KMS-11 (cell line): ENCODE measurements around the gene MAPK8IP1.
"Not testable (repeated sequence)": the region's sequence is repeated elsewhere in the genome, so short reads cannot be mapped to it uniquely, and the experiment has no call there.

Experiments
- H2AFZ ChIP-seq: fragments of 200-600 bp; sonication (generic); 2 replicates; pipeline ENCODE4 v1.6.1; 2016; ENCODE audit warnings: antibody characterized with exemption, mixed run types, low read depth
- H3K27ac ChIP-seq: fragments of 200-600 bp; sonication (generic); 2 replicates; pipeline ENCODE4 v1.6.1; 2016; ENCODE audit warnings: mild to moderate bottlenecking, mixed run types
- H3K27me3 ChIP-seq: fragments of 200-600 bp; sonication (generic); 2 replicates; pipeline ENCODE4 v1.6.1; 2017; ENCODE audit warnings: mild to moderate bottlenecking, low read depth, mixed run types, moderate library complexity; ENCODE audit not compliant: insufficient read depth
- H3K36me3 ChIP-seq: fragments of 200-600 bp; sonication (generic); 2 replicates; pipeline ENCODE4 v1.6.1; 2017; ENCODE audit warnings: mild to moderate bottlenecking, mixed run types; ENCODE audit not compliant: insufficient read depth
- H3K4me1 ChIP-seq: fragments of 200-600 bp; sonication (generic); 2 replicates; pipeline ENCODE4 v1.6.1; 2016; ENCODE audit warnings: mild to moderate bottlenecking, low read depth, mixed run types; ENCODE audit not compliant: poor library complexity, severe bottlenecking
- H3K4me2 ChIP-seq: fragments of 200-600 bp; sonication (generic); 2 replicates; pipeline ENCODE4 v1.7.0; 2016; ENCODE audit warnings: mild to moderate bottlenecking, mixed run types
- H3K4me3 ChIP-seq: fragments of 200-600 bp; sonication (generic); IDR thresholded peaks from 2 replicates; pipeline ENCODE4 v1.6.1; 2017; ENCODE audit warnings: low read depth, low read length, mixed read lengths; ENCODE audit not compliant: insufficient read depth
- H3K79me2 ChIP-seq: fragments of 200-600 bp; sonication (generic); 2 replicates; pipeline ENCODE4 v1.6.1; 2016; ENCODE audit warnings: low read depth, mixed run types; ENCODE audit not compliant: insufficient read depth
- H3K9ac ChIP-seq: fragments of 200-600 bp; sonication (generic); 2 replicates; pipeline ENCODE4 v1.6.1; 2016; ENCODE audit warnings: mild to moderate bottlenecking, mixed run types
- H4K20me1 ChIP-seq: fragments of 200-600 bp; sonication (generic); 2 replicates; pipeline ENCODE4 v1.6.1; 2016; ENCODE audit warnings: mild to moderate bottlenecking, mixed run types; ENCODE audit not compliant: insufficient read depth
- CTCF ChIP-seq: fragments of 200-600 bp; sonication (generic); conservative IDR thresholded peaks from 2 replicates; pipeline ENCODE4 v1.6.1; 2017; ENCODE audit warnings: low read depth, mild to moderate bottlenecking, antibody characterized with exemption, low read length, moderate library complexity, mixed read lengths

Gene MAPK8IP1

GRCh38 chr11:45885274-45885920, at the start of gene MAPK8IP1:
Gene MAPK8IP1, plus strand, starts transcription at chr11:45885651. Its CDS starts 170 bp downstream, at chr11:45885821.
- H3K9ac ChIP-seq: no peak within 1 kb of the TSS
- H3K27me3 ChIP-seq: no peaks in the 10 kb centered on the region
- H4K20me1 ChIP-seq: no peaks in the 10 kb centered on the region
- peaks cover 2% of the 10 kb centered on the region for H3K4me1 ChIP-seq
- no peak for TF ChIP-seq CTCF
- no peak within 1 kb of the TSS for H2AFZ ChIP-seq
- no peaks in the 10 kb centered on the region for H3K79me2 ChIP-seq
- no peak within 1 kb of the TSS for H3K27ac ChIP-seq
- no peak within 1 kb of the TSS for H3K4me3 ChIP-seq
- peak within 1 kb of the TSS; percentile 68 for H3K4me2 ChIP-seq
- H3K36me3 ChIP-seq: no peaks in the 10 kb centered on the region

GRCh38 chr11:45839204-45839603, 46.2 kb upstream of the MAPK8IP1 start:
- H4K20me1 ChIP-seq: no peaks in the 10 kb centered on the region
- H3K27ac ChIP-seq: no peak overlapping the region
- H3K4me1 ChIP-seq: peaks cover 15% of the 10 kb centered on the region
- no peak for TF ChIP-seq CTCF
- H3K36me3 ChIP-seq: no peaks in the 10 kb centered on the region
- H3K79me2 ChIP-seq: no peaks in the 10 kb centered on the region
- H3K4me2 ChIP-seq: no peak overlapping the region
- H3K4me3 ChIP-seq: no peak overlapping the region
- no peak overlapping the region for H2AFZ ChIP-seq
- no peaks in the 10 kb centered on the region for H3K27me3 ChIP-seq
- no peak overlapping the region for H3K9ac ChIP-seq

DNA sequence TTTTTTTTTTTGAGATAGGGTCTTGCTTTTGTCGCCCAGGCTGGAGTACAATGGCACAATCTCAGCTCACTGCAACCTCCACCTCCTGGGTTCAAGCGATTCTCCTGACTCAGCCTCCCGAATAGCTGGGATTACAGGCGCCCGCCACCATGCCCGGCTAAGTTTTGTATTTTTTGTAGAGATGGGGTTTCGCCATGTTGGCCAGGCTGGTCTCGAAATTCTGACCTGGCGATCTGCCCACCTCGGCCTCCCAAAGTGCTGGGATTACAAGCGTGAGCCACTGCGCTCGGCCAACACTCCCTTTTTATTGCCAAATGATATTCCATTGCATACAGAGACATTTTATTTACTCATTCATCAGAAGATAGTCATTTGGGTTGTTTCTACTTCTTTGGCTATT, 45.2 kb upstream of the MAPK8IP1 start:
- not testable (repeated sequence) for H3K27ac ChIP-seq, H3K36me3 ChIP-seq, H3K9ac ChIP-seq, H3K79me2 ChIP-seq, H3K4me3 ChIP-seq, H2AFZ ChIP-seq, H4K20me1 ChIP-seq, H3K4me2 ChIP-seq, H3K27me3 ChIP-seq
- peaks cover 15% of the 10 kb centered on the region for H3K4me1 ChIP-seq

- Histone ChIP-seq H3K4me2 (peak overlapping the region; percentile 70), H4K20me1 (no peaks in the 10 kb centered on the region), H3K27me3 (no peaks in the 10 kb centered on the region), H2AFZ (peak overlapping the region; percentile 77), H3K27ac (peak overlapping the region; percentile 53), H3K36me3 (no peaks in the 10 kb centered on the region), H3K4me1 (peaks cover 25% of the 10 kb centered on the region), H3K4me3 (no peak overlapping the region), H3K79me2 (peaks cover 3% of the 10 kb centered on the region; the same call in 1 of the 2 replicates), H3K9ac (peak overlapping the region; percentile 41; the same call in 1 of the 2 replicates)
- peak; percentile 95 for TF ChIP-seq CTCF
Observed at GRCh38 chr11:45843158-45843924, 42.1 kb upstream of the MAPK8IP1 start.
